Kidney epithelial cell (primary cell): ENCODE results near the gene NUDCD2. TPM values are rescaled to one million over a fixed set of nuclear protein-coding genes. Genes with fewer than 3 reads are reported as not detected.

Source experiments
- DNase-seq: peaks from one replicate; pipeline ENCODE4 v3.0.0-alpha.2; 2010; ENCODE audit warnings: low read depth
- H3K27me3 ChIP-seq: 2 replicates; pipeline ENCODE4 v1.6.0; 2011; ENCODE audit warnings: low read length; ENCODE audit not compliant: control insufficient read depth, insufficient read depth
- H3K36me3 ChIP-seq: 2 replicates; pipeline ENCODE4 v1.5.1; 2011; ENCODE audit warnings: low read length; ENCODE audit not compliant: control insufficient read depth, insufficient read depth
- H3K4me3 ChIP-seq: 2 replicates; pipeline ENCODE4 v1.5.1; 2011; ENCODE audit warnings: low read depth, mild to moderate bottlenecking, control low read depth, low read length
- CTCF ChIP-seq: IDR thresholded peaks from 2 replicates; pipeline ENCODE4 v1.5.1; 2011; ENCODE audit warnings: mild to moderate bottlenecking, moderate library complexity, low read length, control low read depth, inconsistent platforms; ENCODE audit not compliant: insufficient read depth, poor library complexity, severe bottlenecking
- total RNA-seq: library from RNA; depleted of rRNA; stranded (reverse); fragments of >200 nt; gene quantifications from 2 replicates; pipeline ENCODE4 v1.2.3, GENCODE V29; 2015

Gene NUDCD2
- total RNA-seq, 1 donor from 2014 or later, result 5.4 TPM

DNA sequence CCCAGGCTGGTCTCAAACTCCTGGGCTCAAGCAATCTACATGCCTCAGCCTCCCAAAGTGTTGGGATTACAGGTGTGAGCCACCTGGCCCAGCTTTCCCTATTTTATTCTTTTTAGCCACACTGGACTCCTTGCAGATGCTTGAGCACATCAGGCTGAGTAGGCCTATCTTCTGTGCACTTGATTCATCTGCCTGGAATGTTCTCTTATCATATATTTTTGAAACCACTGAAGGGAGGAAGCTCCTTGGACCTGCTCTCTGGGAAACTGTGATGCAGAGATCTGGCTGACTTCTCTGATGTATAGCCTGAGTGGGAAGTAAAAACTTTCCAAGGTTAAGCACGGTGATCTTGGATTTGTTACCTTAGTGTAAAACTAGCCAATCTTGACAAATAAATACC is 39.0 kb upstream of the NUDCD2 start:
- Histone ChIP-seq H3K4me3 (no peak overlapping the region), H3K27me3 (no peaks in the 10 kb centered on the region), H3K36me3 (no peaks in the 10 kb centered on the region)
- DNase-seq, result no peak
- TF ChIP-seq CTCF, result no peak

DNA sequence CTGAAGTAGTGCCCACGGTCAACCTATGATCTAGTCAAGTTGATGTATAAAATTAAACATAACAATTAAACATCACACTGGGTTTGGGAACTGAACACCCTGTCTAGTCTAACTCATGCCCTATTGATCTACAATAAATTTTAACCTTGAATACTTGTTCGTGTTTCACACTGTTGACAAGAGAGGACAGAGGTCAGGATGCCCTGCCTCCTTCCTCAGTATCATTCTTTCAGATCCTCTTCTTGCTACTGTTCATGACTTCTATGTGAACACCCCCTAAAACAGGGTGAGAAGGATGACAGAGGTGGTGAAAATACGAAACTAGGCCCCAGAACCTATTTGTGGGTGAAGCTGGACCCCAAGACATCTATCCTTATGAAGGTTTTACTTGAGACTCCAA is 37.4 kb upstream of the NUDCD2 start:
- H3K27me3 ChIP-seq, result no peaks in the 10 kb centered on the region
- H3K4me3 ChIP-seq, result no peak overlapping the region
- DNase-seq, result no peak
- TF ChIP-seq CTCF, result no peak
- H3K36me3 ChIP-seq, result no peaks in the 10 kb centered on the region

DNA sequence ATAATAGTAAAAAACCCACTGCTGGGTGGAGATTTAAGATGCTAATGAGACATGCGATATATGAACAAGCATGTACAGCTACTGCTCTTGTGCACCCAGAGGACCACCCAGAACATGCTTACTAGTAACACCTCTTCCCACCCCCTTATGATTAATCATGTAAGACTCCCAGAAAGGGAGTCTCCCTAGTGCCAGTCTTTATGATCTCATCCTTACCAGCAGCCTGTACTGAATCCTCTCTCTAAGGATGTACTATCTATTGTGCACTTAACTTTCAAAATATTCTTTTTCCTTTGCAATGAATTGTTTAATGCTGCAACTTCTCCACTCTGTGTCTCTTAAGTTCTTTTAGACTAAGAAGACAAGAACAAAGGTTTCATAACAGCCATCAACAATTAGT is 36.4 kb upstream of the NUDCD2 start:
- Histone ChIP-seq H3K27me3 (no peaks in the 10 kb centered on the region), H3K4me3 (no peak overlapping the region), H3K36me3 (no peaks in the 10 kb centered on the region)
- no peak for TF ChIP-seq CTCF
- DNase-seq, result peak; percentile 35

GRCh38 chr5:163489745-163490075 is 29.8 kb upstream of the NUDCD2 start:
- Histone ChIP-seq H3K27me3 (no peaks in the 10 kb centered on the region), H3K4me3 (no peak overlapping the region), H3K36me3 (no peaks in the 10 kb centered on the region)
- no peak for TF ChIP-seq CTCF
- no peak for DNase-seq

GRCh38 chr5:163489055-163489744 is 29.3 kb upstream of the NUDCD2 start:
- Histone ChIP-seq H3K27me3 (no peaks in the 10 kb centered on the region), H3K36me3 (no peaks in the 10 kb centered on the region), H3K4me3 (no peak overlapping the region)
- no peak for DNase-seq
- TF ChIP-seq CTCF, result peak; percentile 20

DNA sequence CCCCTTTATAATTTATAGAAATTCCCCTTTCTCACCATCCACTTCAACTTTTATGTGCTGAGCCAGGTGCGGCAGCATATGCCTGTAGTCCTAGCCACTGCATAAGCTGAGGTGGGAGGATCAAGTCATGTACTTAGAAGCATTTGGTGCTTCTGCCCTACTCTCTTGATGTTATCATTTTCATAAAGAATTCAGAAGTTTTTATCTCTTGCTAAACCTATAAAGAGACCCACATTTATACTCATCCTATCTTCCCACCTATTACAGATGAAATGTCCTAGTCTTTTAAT is 19.0 kb upstream of the NUDCD2 start:
- Histone ChIP-seq H3K27me3 (no peaks in the 10 kb centered on the region), H3K36me3 (no peaks in the 10 kb centered on the region), H3K4me3 (no peak overlapping the region)
- no peak for TF ChIP-seq CTCF
- DNase-seq, result no peak
